Measurements from ENCODE around the gene ODF2. TPM values are rescaled to one million over a fixed set of nuclear protein-coding genes. Genes with fewer than 3 reads are reported as not detected.

ODF2 gene
- polyA plus RNA-seq, 1 of the 3 experiments (the other 2 are of a cell fraction), result 35.7 TPM

GRCh38 chr9:128494108-128494745 lies 38.4 kb downstream of the ODF2 start:
- no peaks in the 10 kb centered on the region for H4K20me1 ChIP-seq (ENCODE audit: insufficient read depth)
- POLR2A ChIA-PET, result interaction anchor here (1.3 kb wide), 1 partner anchor 10 kb away, joined by 4 read pairs; the partner anchor contains the start of gene GLE1
- no peak overlapping the region for H3K27ac ChIP-seq (ENCODE audit: low read depth in 2 of 2, low read length in 1 of 2)

GRCh38 chr9:128494746-128495129 lies 38.9 kb downstream of the ODF2 start:
- Histone ChIP-seq H3K36me3 (replicated peaks in 1 of 2; ENCODE audit: control insufficient read depth in 1 of 2, insufficient read depth in 2 of 2, low read length in 1 of 2) (peaks cover 44 to 52% of the 10 kb centered on the region in 2 experiments), H3F3A (replicated peaks; ENCODE audit: insufficient read depth) (peaks cover 4% of the 10 kb centered on the region), H3K4me3 (ENCODE audit: low read depth in 2 of 2, low read length in 1 of 2) (no peak overlapping the region), H3K4me1 (ENCODE audit: control insufficient read depth in 1 of 2, insufficient read depth in 2 of 2, low read depth in 1 of 2, low read length in 1 of 2) (no peaks in the 10 kb centered on the region; a peak in 1 of 4 replicates), H3K27me3 (ENCODE audit: insufficient read depth) (no peaks in the 10 kb centered on the region), H3K9ac (no peak overlapping the region), H3K79me2 (ENCODE audit: insufficient read depth) (no peaks in the 10 kb centered on the region), H3K27ac (ENCODE audit: low read depth in 2 of 2, low read length in 1 of 2) (no peak overlapping the region), H2AFZ (ENCODE audit: low read depth) (no peak overlapping the region), H4K20me1 (ENCODE audit: insufficient read depth) (no peaks in the 10 kb centered on the region), H3K4me2 (no peak overlapping the region), H3K9me2 (no peaks in the 10 kb centered on the region), H3K9me3 (no peaks in the 10 kb centered on the region)
- POLR2A ChIA-PET, result interaction anchor here (1.3 kb wide), 1 partner anchor 10 kb away, joined by 4 read pairs; the partner anchor contains the start of gene GLE1
- WGBS (ENCODE audit: low lambda C conversion rate), result 98% methylated on average over 5 of the region's 5 CpGs
- CTCF ChIA-PET, result interaction anchor here (1.1 to 1.2 kb wide), 3 partner anchors 17 to 377 kb away, joined by 3 to 4 read pairs (median 3); no protein-coding TSS in a partner anchor
- DNase-seq, result no peak
- TF ChIP-seq GATA2 (CRISPR knock-in tag; IDR thresholded peaks at IDR 0.05) (no peak), FOSL2 (IDR thresholded peaks at IDR 0.05; ENCODE audit: borderline replicate concordance, low read depth) (no peak), MXI1 (IDR thresholded peaks at IDR 0.05; ENCODE audit: low read depth, low read length) (no peak), CHD2 (IDR thresholded peaks at IDR 0.05; ENCODE audit: low read length, partially characterized antibody) (no peak), ZBTB33 (IDR thresholded peaks at IDR 0.05; ENCODE audit: borderline replicate concordance, low read depth) (no peak), SIN3A (IDR thresholded peaks at IDR 0.05; ENCODE audit: borderline replicate concordance, low read depth, low read length) (no peak), RFX5 (IDR thresholded peaks at IDR 0.05; ENCODE audit: low read length) (no peak), JUND (IDR thresholded peaks at IDR 0.05) (no peak), RXRA (IDR thresholded peaks at IDR 0.05; ENCODE audit: borderline replicate concordance, low read depth) (no peak)

More at GRCh38 chr9:128494108-128494745, 38.4 kb downstream of the ODF2 start:
- Histone ChIP-seq H3K27me3 (ENCODE audit: insufficient read depth) (no peaks in the 10 kb centered on the region), H3K9ac (no peak overlapping the region), H3K9me2 (no peaks in the 10 kb centered on the region), H2AFZ (ENCODE audit: low read depth) (no peak overlapping the region), H3K4me2 (no peak overlapping the region), H3K9me3 (no peaks in the 10 kb centered on the region), H3F3A (replicated peaks; ENCODE audit: insufficient read depth) (peaks cover 4% of the 10 kb centered on the region), H3K79me2 (ENCODE audit: insufficient read depth) (no peaks in the 10 kb centered on the region), H3K4me3 (ENCODE audit: low read depth in 2 of 2, low read length in 1 of 2) (no peak overlapping the region), H3K4me1 (ENCODE audit: control insufficient read depth in 1 of 2, insufficient read depth in 2 of 2, low read depth in 1 of 2, low read length in 1 of 2) (no peaks in the 10 kb centered on the region; a peak in 1 of 4 replicates), H3K36me3 (replicated peaks in 1 of 2; ENCODE audit: control insufficient read depth in 1 of 2, insufficient read depth in 2 of 2, low read length in 1 of 2) (peaks cover 49 to 57% of the 10 kb centered on the region in 2 experiments)
- whole genome bisulfite sequencing (ENCODE audit: low lambda C conversion rate), result 83% methylated on average over 11 of the region's 13 CpGs
- CTCF ChIA-PET, result interaction anchor here (1.1 to 1.2 kb wide), 2 partner anchors 55 to 376 kb away, joined by 3 to 4 read pairs; no protein-coding TSS in a partner anchor
- peak; percentile 39 for DNase-seq
- TF ChIP-seq MAX (IDR thresholded peaks at IDR 0.05; ENCODE audit: low read depth) (no peak), PBX3 (IDR thresholded peaks at IDR 0.05) (no peak), NFIC (IDR thresholded peaks at IDR 0.05; ENCODE audit: borderline replicate concordance) (peak; percentile 32; the same call in 1 of the 2 replicates)
